Measurements from ENCODE around the gene SLA2.
"Not testable (repeated sequence)": the region's sequence is repeated elsewhere in the genome, so short reads cannot be mapped to it uniquely, and the experiment has no call there.

- not testable (repeated sequence) for TF ChIP-seq POLR2A, POLR2AphosphoS5 (IDR thresholded peaks at IDR 0.05; ENCODE audit: low read depth, low read length)
Observed at GRCh38 chr20:36608388-36608728, 37.6 kb downstream of the SLA2 start.
